ENCODE measurements around the gene GRPR.

- no peak for TF ChIP-seq YY1 (IDR thresholded peaks at IDR 0.05; ENCODE audit: low read depth)
- no peak for TF ChIP-seq RAD21 (IDR thresholded peaks at IDR 0.05; ENCODE audit: low read depth)
- no peak for TF ChIP-seq USF1 (IDR thresholded peaks at IDR 0.05)
- TF ChIP-seq FOXM1 (IDR thresholded peaks at IDR 0.05; ENCODE audit: borderline replicate concordance, low read depth): no peak
- no peak for TF ChIP-seq CREB1 (IDR thresholded peaks at IDR 0.05; ENCODE audit: low read depth)
- no peak for TF ChIP-seq TAF1 (IDR thresholded peaks at IDR 0.05; ENCODE audit: low read depth)
- no peak for TF ChIP-seq TCF12 (IDR thresholded peaks at IDR 0.05; ENCODE audit: low read depth)
- no peak for TF ChIP-seq ZBTB7A (IDR thresholded peaks at IDR 0.05; ENCODE audit: low read depth)
- no peak for TF ChIP-seq MAX (IDR thresholded peaks at IDR 0.05)
- no peak for TF ChIP-seq REST (IDR thresholded peaks at IDR 0.05; ENCODE audit: low read depth)
- no peak for TF ChIP-seq CEBPB (IDR thresholded peaks at IDR 0.05)
- no peak for TF ChIP-seq EP300 (IDR thresholded peaks at IDR 0.05; ENCODE audit: borderline replicate concordance)
These were observed 21.8 kb upstream of the GRPR start for GRCh38 chrX:16101581-16101980.

Data from Ishikawa (cell line).